GM12875 (cell line): ENCODE measurements around the gene TPPP.

Source experiments
- H3K4me3 ChIP-seq: one replicate; pipeline ENCODE4 v1.5.1; 2011; ENCODE audit warnings: low read depth, low read length, control low read depth
- TF ChIP-seq, protein P1 (sequence below): IDR thresholded peaks from 2 replicates; pipeline ENCODE4 v1.5.1; 2011; ENCODE audit warnings: low read depth, mild to moderate bottlenecking, control low read depth, inconsistent platforms, low read length, moderate library complexity, borderline replicate concordance; ENCODE audit not compliant: insufficient read depth

Gene TPPP

GRCh38 chr5:647311-647710 lies 45.8 kb downstream of the TPPP start:
- TF ChIP-seq, protein P1, sequence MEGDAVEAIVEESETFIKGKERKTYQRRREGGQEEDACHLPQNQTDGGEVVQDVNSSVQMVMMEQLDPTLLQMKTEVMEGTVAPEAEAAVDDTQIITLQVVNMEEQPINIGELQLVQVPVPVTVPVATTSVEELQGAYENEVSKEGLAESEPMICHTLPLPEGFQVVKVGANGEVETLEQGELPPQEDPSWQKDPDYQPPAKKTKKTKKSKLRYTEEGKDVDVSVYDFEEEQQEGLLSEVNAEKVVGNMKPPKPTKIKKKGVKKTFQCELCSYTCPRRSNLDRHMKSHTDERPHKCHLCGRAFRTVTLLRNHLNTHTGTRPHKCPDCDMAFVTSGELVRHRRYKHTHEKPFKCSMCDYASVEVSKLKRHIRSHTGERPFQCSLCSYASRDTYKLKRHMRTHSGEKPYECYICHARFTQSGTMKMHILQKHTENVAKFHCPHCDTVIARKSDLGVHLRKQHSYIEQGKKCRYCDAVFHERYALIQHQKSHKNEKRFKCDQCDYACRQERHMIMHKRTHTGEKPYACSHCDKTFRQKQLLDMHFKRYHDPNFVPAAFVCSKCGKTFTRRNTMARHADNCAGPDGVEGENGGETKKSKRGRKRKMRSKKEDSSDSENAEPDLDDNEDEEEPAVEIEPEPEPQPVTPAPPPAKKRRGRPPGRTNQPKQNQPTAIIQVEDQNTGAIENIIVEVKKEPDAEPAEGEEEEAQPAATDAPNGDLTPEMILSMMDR: no peak

DNA sequence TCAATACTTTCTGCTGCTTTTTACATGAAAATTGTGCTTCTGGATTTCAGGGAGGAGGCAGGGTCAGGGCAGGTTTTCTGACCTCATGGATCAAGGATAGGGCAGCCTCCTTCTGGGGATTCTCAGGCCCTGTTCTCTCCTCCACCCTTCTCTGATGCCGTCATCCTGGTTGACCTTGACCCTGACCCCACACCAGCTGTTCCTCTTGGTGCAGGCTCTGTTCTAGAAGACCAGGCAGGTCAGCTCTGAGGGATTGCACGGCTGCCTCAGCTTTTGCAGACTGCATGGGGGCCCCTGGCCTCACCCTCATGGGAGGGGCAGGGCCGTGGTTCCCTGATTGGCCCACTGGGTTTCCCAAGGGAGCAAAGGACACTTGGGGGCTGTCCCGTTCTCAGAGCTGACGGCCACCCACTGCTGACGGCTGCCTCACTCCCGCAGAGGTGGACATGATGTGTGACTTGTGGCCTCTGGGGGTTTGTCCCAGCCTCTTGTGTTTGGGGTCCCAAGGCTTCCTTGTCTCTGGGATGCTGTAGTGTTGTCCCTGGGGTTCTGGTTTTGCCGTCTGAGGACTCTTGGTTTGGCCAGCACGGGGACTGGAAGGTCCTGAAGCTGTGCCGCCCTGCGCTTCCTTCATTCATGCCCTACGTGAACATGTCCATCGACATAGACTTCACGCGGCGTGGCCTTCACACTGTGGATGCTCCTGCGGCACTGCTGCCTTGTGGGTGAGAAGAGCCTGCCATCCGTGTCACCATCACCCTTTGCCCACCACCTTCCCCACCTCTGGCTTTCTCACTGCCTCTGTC lies 46.6 kb downstream of the TPPP start:
- TF ChIP-seq, protein P1: no peak
- no peak overlapping the region for H3K4me3 ChIP-seq

More at GRCh38 chr5:647311-647710, 45.8 kb downstream of the TPPP start:
- no peak overlapping the region for H3K4me3 ChIP-seq

GRCh38 chr5:645421-645820 lies 47.7 kb downstream of the TPPP start:
- TF ChIP-seq, protein P1: no peak
- no peak overlapping the region for H3K4me3 ChIP-seq

- H3K4me3 ChIP-seq: no peak overlapping the region
- TF ChIP-seq, protein P1: no peak
Observed at GRCh38 chr5:644971-645370, 48.2 kb downstream of the TPPP start.

DNA sequence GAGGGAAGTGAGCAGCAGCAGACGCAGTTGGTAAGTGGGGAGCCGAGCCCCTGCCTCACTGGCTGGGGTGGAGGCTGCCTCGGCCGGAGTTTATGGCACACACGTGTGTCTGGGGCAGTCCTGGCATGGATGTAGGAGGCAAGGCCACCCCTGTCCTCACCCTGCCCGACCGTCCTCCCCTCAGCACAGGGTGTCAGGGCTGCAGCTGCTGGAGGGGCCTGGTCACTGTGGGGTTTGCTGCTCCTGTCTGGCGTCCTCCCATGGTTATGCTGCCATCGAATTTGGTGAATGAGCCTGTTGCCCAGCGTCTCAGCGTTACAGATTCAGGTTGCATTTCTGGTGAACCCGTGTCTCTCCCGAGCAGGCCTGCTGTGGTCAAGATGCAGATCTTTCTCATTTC lies 48.6 kb downstream of the TPPP start:
- no peak overlapping the region for H3K4me3 ChIP-seq
- TF ChIP-seq, protein P1: no peak

GRCh38 chr5:643811-644271 lies 49.3 kb downstream of the TPPP start:
- TF ChIP-seq, protein P1: no peak
- no peak overlapping the region for H3K4me3 ChIP-seq

DNA sequence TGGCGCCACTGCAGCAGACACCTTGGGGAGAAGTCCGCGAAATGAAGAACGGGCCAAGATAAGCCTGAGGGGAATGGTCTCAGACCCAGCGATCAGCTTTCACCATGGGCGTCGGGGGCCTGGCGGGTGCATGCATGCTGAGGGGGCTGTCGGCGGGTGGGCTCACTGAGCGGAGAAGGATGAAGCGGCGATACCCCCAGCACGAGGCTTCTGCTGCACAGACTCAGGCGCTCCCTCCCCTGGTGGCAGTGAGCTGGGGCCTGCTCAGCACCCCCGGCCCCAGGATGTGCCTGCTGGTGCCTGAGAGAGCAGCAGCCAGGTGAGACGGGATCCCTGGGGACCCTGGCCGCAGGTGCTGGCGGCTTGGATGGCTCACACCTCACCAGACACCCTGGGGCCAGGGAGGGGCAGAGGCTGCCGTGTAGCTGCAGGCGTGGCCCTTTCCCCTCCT lies 49.8 kb downstream of the TPPP start:
- TF ChIP-seq, protein P1: peak; percentile 40; the same call in 1 of the 2 replicates
- no peak overlapping the region for H3K4me3 ChIP-seq
